Tibial nerve (tissue), 4 donors: Measurements from ENCODE around the gene GLS. TPM values are rescaled to one million over a fixed set of nuclear protein-coding genes. Genes with fewer than 3 reads are reported as not detected.

Experiments used
- DNase-seq, 2 donors: peaks; one replicate each; pipeline ENCODE4 v3.0.0-alpha.2; 2019; ENCODE audit warnings: low spot score in 2 of 2
- H3K27ac ChIP-seq, 4 donors: fragments of 200-600 bp; sonication (generic) in 3 of 4; one replicate each; pipeline ENCODE4 v1.5.1; 2017 to 2019; ENCODE audit warnings: mild to moderate bottlenecking in 1 of 4
- H3K27me3 ChIP-seq, 2 donors: fragments of 200-600 bp; sonication (generic) in 1 of 2; one replicate each; pipeline versions ENCODE4 v1.5.1 to v1.6.0; 2017 to 2019
- H3K36me3 ChIP-seq, 3 donors: fragments of 200-600 bp; sonication (generic); one replicate each; pipeline ENCODE4 v1.5.1; 2018 to 2019
- H3K4me1 ChIP-seq, 4 donors: fragments of 200-600 bp; sonication (generic) in 3 of 4; one replicate each; pipeline ENCODE4 v1.5.1; 2017 to 2019
- H3K4me3 ChIP-seq, 4 donors: fragments of 200-600 bp; sonication (generic) in 3 of 4; one replicate each; pipeline ENCODE4 v1.5.1; 2017 to 2019; ENCODE audit warnings: mild to moderate bottlenecking in 1 of 4, moderate library complexity in 1 of 4
- H3K9me3 ChIP-seq, 4 donors: fragments of 200-600 bp; sonication (generic) in 3 of 4; one replicate each; pipeline ENCODE4 v1.5.1; 2017 to 2019
- EP300 ChIP-seq, 2 donors: sonication (generic); formaldehyde crosslinking; IDR thresholded peaks; one replicate each; pipeline ENCODE4 v1.6.1; 2017; ENCODE audit warnings: antibody characterized with exemption in 2 of 2, mild to moderate bottlenecking in 1 of 2
- POLR2A ChIP-seq, 2 donors: fragments of 450-650 bp; IDR thresholded peaks; one replicate each; pipeline ENCODE4 v1.6.1; 2017; ENCODE audit warnings: antibody characterized with exemption in 2 of 2, mild to moderate bottlenecking in 2 of 2, moderate library complexity in 2 of 2
- WGBS, 2 donors: methylation state at CpG; one replicate each; pipeline ENCODE4 v1.1.5; 2018; 5-methylcytosine and 5-hydroxymethylcytosine counted together
- total RNA-seq, 4 donors: library from RNA; depleted of rRNA; stranded (reverse); fragments of >200 nt; gene quantifications; one replicate each; pipeline ENCODE4 v1.1.0, GENCODE V29; 2016
- TF ChIP-seq, protein P1 (sequence below), 5 experiments: fragments of 200-600 bp in 3 of 5; fragments of 450-650 bp in 2 of 5; sonication (generic) in 3 of 5; IDR thresholded peaks; one replicate each; pipeline ENCODE4 v1.5.1; 2016 to 2019; ENCODE audit warnings: antibody characterized with exemption in 5 of 5, mild to moderate bottlenecking in 3 of 5, moderate library complexity in 2 of 5

GLS gene
- total RNA-seq, 4 donors from 2014 or later: 106 to 164 (median 145) TPM

- no peaks in the 10 kb centered on the region for H3K27me3 ChIP-seq
- no peaks in the 10 kb centered on the region for H3K9me3 ChIP-seq
- TF ChIP-seq EP300 (IDR thresholded peaks at IDR 0.05) (no peak), POLR2A (IDR thresholded peaks at IDR 0.05) (no peak)
- TF ChIP-seq, protein P1, sequence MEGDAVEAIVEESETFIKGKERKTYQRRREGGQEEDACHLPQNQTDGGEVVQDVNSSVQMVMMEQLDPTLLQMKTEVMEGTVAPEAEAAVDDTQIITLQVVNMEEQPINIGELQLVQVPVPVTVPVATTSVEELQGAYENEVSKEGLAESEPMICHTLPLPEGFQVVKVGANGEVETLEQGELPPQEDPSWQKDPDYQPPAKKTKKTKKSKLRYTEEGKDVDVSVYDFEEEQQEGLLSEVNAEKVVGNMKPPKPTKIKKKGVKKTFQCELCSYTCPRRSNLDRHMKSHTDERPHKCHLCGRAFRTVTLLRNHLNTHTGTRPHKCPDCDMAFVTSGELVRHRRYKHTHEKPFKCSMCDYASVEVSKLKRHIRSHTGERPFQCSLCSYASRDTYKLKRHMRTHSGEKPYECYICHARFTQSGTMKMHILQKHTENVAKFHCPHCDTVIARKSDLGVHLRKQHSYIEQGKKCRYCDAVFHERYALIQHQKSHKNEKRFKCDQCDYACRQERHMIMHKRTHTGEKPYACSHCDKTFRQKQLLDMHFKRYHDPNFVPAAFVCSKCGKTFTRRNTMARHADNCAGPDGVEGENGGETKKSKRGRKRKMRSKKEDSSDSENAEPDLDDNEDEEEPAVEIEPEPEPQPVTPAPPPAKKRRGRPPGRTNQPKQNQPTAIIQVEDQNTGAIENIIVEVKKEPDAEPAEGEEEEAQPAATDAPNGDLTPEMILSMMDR (IDR thresholded peaks at IDR 0.05): no peak
- peaks cover 0 to 15% (median 0%) of the 10 kb centered on the region in 3 donors for H3K36me3 ChIP-seq
- H3K4me3 ChIP-seq: no peak overlapping the region
- H3K27ac ChIP-seq: no peak overlapping the region
- DNase-seq: no peak
- peaks cover 0 to 52% (median 9%) of the 10 kb centered on the region in 4 donors for H3K4me1 ChIP-seq
Measured at GRCh38 chr2:190893157-190893556, 12.5 kb downstream of the GLS start.

GRCh38 chr2:190896477-190896876, 15.9 kb downstream of the GLS start:
- no peak for TF ChIP-seq EP300 (IDR thresholded peaks at IDR 0.05)
- TF ChIP-seq, protein P1 (IDR thresholded peaks at IDR 0.05): no peak
- no peak for TF ChIP-seq POLR2A (IDR thresholded peaks at IDR 0.05)
- H3K4me1 ChIP-seq: peaks cover 0 to 21% (median 2%) of the 10 kb centered on the region in 4 donors

GRCh38 chr2:190903693-190904450, 23.3 kb downstream of the GLS start:
- DNase-seq: no peak
- no peaks in the 10 kb centered on the region for H3K9me3 ChIP-seq
- TF ChIP-seq, protein P1 (IDR thresholded peaks at IDR 0.05): no peak
- TF ChIP-seq POLR2A (IDR thresholded peaks at IDR 0.05): no peak
- H3K27ac ChIP-seq: no peak overlapping the region
- H3K4me3 ChIP-seq: no peak overlapping the region
- peaks cover 0 to 11% (median 0%) of the 10 kb centered on the region in 4 donors for H3K4me1 ChIP-seq
- no peaks in the 10 kb centered on the region for H3K27me3 ChIP-seq
- peaks cover 0 to 56% (median 0%) of the 10 kb centered on the region in 3 donors for H3K36me3 ChIP-seq
- WGBS, 2 donors: 40 to 44% methylated on average over 1 of the region's 1 CpG

More at GRCh38 chr2:190896477-190896876, 15.9 kb downstream of the GLS start:
- Histone ChIP-seq H3K4me3 (no peak overlapping the region), H3K27me3 (no peaks in the 10 kb centered on the region), H3K9me3 (no peaks in the 10 kb centered on the region), H3K36me3 (peaks cover 0 to 37% (median 0%) of the 10 kb centered on the region in 3 donors), H3K27ac (no peak overlapping the region)
- WGBS, 2 donors: 78 to 85% methylated on average over 4 of the region's 4 CpGs
- no peak for DNase-seq

DNA sequence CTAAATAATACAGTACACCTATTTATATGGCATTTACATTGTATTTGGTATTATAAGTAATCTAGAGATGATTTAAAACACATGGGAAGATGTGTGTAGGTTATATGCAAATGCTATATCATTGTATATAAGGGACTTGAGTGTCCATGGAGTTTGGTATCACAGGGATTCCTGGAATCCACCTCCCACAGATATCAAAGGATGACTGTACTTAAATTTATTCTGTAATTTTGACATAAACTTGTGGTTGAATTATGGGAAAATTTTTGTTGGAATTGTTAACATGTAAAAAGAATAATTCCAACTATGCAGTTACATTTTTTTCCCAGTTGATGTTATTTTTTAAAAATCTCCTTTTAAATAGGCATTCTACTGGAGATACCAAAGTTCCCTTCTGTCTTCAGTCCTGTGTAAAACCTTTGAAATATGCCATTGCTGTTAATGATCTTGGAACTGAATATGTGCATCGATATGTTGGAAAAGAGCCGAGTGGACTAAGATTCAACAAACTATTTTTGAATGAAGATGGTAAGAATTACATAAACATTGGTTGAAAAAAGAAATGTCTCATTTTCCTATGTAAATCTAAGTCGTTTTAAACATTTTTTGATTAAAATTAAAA, 24.1 kb downstream of the GLS start:
- no peak overlapping the region for H3K27ac ChIP-seq
- TF ChIP-seq EP300 (IDR thresholded peaks at IDR 0.05): no peak
- TF ChIP-seq POLR2A (IDR thresholded peaks at IDR 0.05): no peak
- TF ChIP-seq, protein P1 (IDR thresholded peaks at IDR 0.05): no peak
- no peak overlapping the region for H3K4me3 ChIP-seq
- peaks cover 0 to 11% (median 0%) of the 10 kb centered on the region in 4 donors for H3K4me1 ChIP-seq
- 76 to 83% methylated on average over 3 of the region's 3 CpGs for WGBS, 2 donors
- DNase-seq: no peak
- H3K27me3 ChIP-seq: no peaks in the 10 kb centered on the region
- H3K36me3 ChIP-seq: peaks cover 0 to 58% (median 0%) of the 10 kb centered on the region in 3 donors
- H3K9me3 ChIP-seq: no peaks in the 10 kb centered on the region

- no peak overlapping the region for H3K4me3 ChIP-seq
- peaks cover 0 to 17% (median 2%) of the 10 kb centered on the region in 4 donors for H3K4me1 ChIP-seq
- H3K9me3 ChIP-seq: no peaks in the 10 kb centered on the region
- no peaks in the 10 kb centered on the region for H3K27me3 ChIP-seq
- no peak for DNase-seq
- 94 to 95% methylated on average over 5 of the region's 5 CpGs for WGBS, 2 donors
- H3K36me3 ChIP-seq: peaks cover 0 to 24% (median 0%) of the 10 kb centered on the region in 3 donors
- no peak overlapping the region for H3K27ac ChIP-seq
- TF ChIP-seq POLR2A (IDR thresholded peaks at IDR 0.05) (no peak), EP300 (IDR thresholded peaks at IDR 0.05) (no peak)
- TF ChIP-seq, protein P1 (IDR thresholded peaks at IDR 0.05): no peak
Measured at GRCh38 chr2:190908532-190908931, 27.9 kb downstream of the GLS start.
